SJCRH30 (cell line): ENCODE results near the gene ANKLE1. TPM values are rescaled to one million over a fixed set of nuclear protein-coding genes. Genes with fewer than 3 reads are reported as not detected.

Experiments used
- DNase-seq, 2 experiments: peaks; one replicate each; pipeline ENCODE4 v3.0.0-alpha.2; 2015 to 2020
- H3K27ac ChIP-seq: fragments of 250-450 bp; sonication (Bioruptor Pico); 2 replicates; pipeline ENCODE4 v1.5.1; 2020; ENCODE audit warnings: mild to moderate bottlenecking, moderate library complexity
- H3K27me3 ChIP-seq: fragments of 250-450 bp; sonication (Bioruptor Pico); 2 replicates; pipeline ENCODE4 v1.5.1; 2020; ENCODE audit warnings: mild to moderate bottlenecking, moderate library complexity
- H3K36me3 ChIP-seq: fragments of 250-450 bp; sonication (Bioruptor Pico); 2 replicates; pipeline ENCODE4 v1.5.1; 2020; ENCODE audit warnings: mild to moderate bottlenecking, moderate library complexity
- H3K4me1 ChIP-seq: fragments of 250-450 bp; sonication (Bioruptor Pico); 2 replicates; pipeline ENCODE4 v1.5.1; 2020; ENCODE audit warnings: mild to moderate bottlenecking, moderate library complexity
- H3K4me3 ChIP-seq: fragments of 250-450 bp; sonication (Bioruptor Pico); 2 replicates; pipeline ENCODE4 v1.5.1; 2020; ENCODE audit warnings: mild to moderate bottlenecking, moderate library complexity
- H3K9me3 ChIP-seq: fragments of 250-450 bp; sonication (Bioruptor Pico); replicated peaks from 2 replicates; pipeline ENCODE4 v1.5.1; 2020; ENCODE audit warnings: mild to moderate bottlenecking, moderate library complexity
- total RNA-seq: library from RNA; depleted of rRNA; stranded (reverse); fragments of >200 nt; shearing (Covaris generic); gene quantifications from 2 replicates; pipeline ENCODE4 v1.2.3, GENCODE V29; 2014

Gene ANKLE1
- total RNA-seq, 1 experiment from 2014 or later = 0.49 TPM

DNA sequence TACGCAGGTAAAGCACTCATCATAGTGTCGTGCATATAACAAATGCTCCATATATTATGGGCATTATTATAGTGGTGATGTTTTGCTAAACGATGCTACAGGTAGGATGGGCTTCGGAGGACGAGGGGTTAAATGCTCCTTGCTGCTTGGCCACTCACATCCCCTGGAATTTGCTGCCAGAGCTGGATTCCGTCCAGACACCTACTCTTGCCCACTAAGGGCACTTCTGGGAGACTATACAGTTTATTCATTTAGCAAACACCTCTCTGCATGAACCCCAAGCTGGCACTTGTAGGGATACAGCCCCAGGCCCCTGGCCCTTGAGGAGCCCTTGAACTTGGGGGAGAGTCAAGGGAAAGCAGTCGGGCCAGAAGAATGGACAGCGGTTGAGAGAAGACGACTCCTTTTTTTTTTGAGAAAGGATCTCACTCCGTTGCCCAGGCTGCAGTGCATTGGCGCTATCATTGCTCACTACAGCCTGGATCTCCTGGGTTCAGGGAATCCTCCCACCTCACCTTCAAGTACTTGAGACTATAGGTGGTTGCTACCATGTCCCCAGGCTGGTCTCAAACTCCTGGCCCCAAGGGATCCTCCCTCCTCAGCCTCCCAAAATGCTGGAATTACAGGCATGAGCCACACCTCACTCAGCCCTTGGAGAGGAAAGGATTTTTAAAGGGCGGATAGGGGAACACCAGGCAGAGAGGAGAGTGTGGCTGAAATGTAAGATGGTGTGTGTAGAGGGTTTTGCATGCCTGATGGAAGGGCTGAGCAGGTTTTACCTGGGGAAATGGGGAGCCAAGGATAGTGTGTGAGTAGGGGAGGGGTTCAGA is 22.9 kb downstream of the ANKLE1 start:
- H3K9me3 ChIP-seq = no peaks in the 10 kb centered on the region
- no peaks in the 10 kb centered on the region for H3K36me3 ChIP-seq
- H3K4me3 ChIP-seq = no peak overlapping the region
- no peak overlapping the region for H3K27ac ChIP-seq
- peaks cover 13% of the 10 kb centered on the region; the same call in 1 of the 2 replicates for H3K4me1 ChIP-seq
- no peak for DNase-seq
- no peaks in the 10 kb centered on the region for H3K27me3 ChIP-seq

DNA sequence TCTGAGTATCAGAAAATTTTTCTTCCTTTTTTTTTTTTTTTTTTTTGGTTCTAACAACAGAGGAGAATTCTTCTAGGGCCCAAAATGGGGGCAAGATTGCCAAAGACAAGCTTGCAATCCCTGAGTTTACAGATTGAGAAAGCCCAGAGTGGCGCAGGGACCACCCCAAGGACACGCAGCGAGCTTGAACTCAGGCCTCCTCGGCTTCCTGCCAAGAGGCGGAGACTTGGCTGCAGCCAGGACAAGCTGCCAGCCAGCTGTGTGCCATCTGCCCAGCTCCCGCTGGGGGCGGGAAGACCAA is 23.5 kb downstream of the ANKLE1 start:
- Histone ChIP-seq H3K36me3 (no peaks in the 10 kb centered on the region), H3K4me1 (peaks cover 13% of the 10 kb centered on the region; the same call in 1 of the 2 replicates), H3K27ac (no peak overlapping the region), H3K9me3 (no peaks in the 10 kb centered on the region), H3K27me3 (no peaks in the 10 kb centered on the region), H3K4me3 (no peak overlapping the region)
- DNase-seq = no peak

DNA sequence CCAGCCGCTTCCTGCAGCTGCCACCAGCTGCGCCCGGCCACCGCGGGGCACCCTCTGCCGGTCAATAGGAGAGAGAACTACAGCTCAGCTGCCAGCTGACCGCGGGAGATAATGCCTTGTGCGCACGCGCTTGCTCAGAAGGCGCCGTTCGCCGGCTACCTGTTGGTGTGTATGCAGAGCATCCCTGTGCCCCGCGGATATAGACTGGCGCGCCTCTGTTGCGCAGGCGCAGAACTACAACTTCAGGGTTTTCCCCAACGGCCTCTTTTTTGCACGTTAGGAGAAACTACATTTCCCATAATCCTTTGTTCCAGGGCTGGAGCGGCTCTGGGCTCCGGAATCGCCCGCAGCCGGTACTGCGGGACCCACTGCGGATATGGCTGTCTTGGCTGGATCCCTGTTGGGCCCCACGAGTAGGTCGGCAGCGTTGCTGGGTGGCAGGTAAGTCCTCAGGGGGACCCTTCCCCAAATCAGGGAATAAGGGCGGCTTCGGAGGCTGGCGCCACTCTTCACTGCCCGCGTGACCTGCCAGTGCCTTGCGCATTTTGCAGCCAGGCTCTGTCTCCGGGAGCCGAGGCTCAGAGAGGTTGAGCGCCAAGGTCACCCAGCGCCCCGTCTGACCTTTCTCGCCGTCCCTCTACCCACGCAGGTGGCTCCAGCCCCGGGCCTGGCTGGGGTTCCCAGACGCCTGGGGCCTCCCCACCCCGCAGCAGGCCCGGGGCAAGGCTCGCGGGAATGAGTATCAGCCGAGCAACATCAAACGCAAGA is 24.0 kb downstream of the ANKLE1 start, which contains the start of gene MRPL34:
MRPL34 (plus strand) TSS at position 356 of the 768 bp plus-strand sequence; CDS start at position 377, 21 bp downstream.
- Histone ChIP-seq H3K4me3 (peak within 1 kb of the TSS; percentile 76), H3K9me3 (no peaks in the 10 kb centered on the region), H3K27me3 (no peaks in the 10 kb centered on the region), H3K27ac (peak within 1 kb of the TSS; percentile 64), H3K4me1 (peaks cover 15% of the 10 kb centered on the region; the same call in 1 of the 2 replicates), H3K36me3 (no peaks in the 10 kb centered on the region)
- peak; percentile 100 for DNase-seq

DNA sequence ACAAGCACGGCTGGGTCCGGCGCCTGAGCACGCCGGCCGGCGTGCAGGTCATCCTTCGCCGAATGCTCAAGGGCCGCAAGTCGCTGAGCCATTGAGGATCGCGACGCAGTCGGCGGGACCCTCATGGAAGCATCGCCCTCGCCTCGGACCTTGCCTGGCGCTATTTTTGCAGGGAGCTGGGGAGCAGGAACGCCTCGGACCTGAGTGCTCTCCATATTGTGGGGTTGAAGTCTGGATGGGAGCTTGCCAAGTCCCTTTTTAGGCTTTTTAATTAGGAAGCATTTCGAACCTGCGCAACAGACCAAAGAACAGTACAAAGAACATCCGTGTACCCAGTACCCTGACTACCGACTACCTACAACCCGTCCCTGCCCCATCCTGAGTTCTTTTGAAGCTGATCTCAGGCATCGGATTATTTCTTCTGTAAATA is 24.6 kb downstream of the ANKLE1 start:
- peak overlapping the region; percentile 64 for H3K27ac ChIP-seq
- H3K9me3 ChIP-seq = no peaks in the 10 kb centered on the region
- no peaks in the 10 kb centered on the region for H3K27me3 ChIP-seq
- H3K4me3 ChIP-seq = peak overlapping the region; percentile 76
- no peak for DNase-seq
- no peaks in the 10 kb centered on the region for H3K36me3 ChIP-seq
- H3K4me1 ChIP-seq = peaks cover 15% of the 10 kb centered on the region; the same call in 1 of the 2 replicates

DNA sequence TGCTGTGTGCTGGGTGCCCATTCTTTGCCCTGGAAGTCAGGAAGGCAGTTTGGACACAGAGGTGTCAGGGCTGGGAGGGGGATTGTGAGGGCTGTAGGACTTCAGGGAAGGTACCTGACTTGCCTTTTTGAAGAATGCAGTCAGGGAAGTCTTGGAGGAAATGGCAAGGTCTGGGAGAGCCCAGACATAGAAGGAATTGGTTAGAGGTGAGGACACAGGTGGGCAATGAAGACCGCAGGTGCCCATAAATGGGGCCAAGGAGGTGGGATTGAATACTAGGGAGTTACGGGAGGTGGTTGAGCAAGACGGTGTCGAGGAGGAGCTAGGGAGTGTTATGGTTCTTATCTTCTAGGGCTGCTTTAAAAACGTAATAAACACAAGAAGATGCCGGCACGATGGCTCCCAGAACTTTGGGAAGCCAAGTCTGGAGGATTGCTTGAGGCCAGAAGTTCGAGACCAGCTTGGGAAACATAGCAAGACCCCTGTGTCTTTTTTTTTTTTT is 26.2 kb downstream of the ANKLE1 start:
- H3K36me3 ChIP-seq = no peaks in the 10 kb centered on the region; the same call in 1 of the 2 replicates
- no peak overlapping the region for H3K4me3 ChIP-seq
- DNase-seq = no peak
- H3K27me3 ChIP-seq = no peaks in the 10 kb centered on the region
- no peak overlapping the region for H3K27ac ChIP-seq
- peaks cover 12% of the 10 kb centered on the region; the same call in 1 of the 2 replicates for H3K4me1 ChIP-seq
- H3K9me3 ChIP-seq = no peaks in the 10 kb centered on the region

DNA sequence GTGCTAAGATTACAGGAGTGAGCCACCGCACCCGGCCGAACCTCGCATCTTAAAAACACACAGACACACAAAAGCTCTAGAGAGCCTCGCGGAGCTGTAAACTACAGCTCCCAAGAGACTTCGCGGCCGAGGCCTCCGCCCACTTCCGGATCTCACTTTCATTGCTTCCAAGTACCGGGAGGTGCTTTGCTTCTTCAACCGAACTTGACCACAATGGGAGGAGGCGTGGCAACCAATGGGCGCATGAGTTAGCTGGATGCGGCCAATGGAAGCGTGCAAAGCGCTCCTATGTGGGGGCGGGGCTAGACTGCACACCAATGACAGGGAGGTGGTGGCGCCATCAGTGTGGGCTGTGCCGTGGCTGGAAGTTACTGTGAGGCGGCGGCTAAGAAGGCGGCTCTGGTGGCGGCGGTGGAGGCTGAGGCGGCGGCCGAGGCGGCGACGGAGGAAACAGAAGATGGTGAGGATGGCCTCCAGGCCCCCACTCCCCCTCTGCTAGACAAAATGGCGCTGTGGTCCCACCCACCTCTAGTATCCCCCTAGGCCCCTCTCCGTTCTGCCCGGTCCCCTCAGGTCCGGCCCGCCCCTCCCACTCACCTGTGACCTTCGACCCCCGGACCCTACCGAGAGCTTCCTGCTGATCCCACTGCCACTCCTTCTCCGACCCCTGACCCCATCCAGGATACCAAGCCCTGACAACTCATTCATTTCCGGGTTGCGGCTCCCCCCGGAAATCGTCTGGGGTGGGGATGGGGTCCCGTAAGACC is 27.7 kb downstream of the ANKLE1 start, which contains the start of gene DDA1:
DDA1 (plus strand) TSS at position 366 of the 767 bp plus-strand sequence; CDS start at position 458, 92 bp downstream.
- DNase-seq = peak; percentile 100
- Histone ChIP-seq H3K4me1 (peaks cover 4% of the 10 kb centered on the region; the same call in 1 of the 2 replicates), H3K36me3 (peaks cover 8% of the 10 kb centered on the region), H3K27me3 (no peaks in the 10 kb centered on the region), H3K27ac (peak within 1 kb of the TSS; percentile 14; the same call in 1 of the 2 replicates), H3K9me3 (no peaks in the 10 kb centered on the region), H3K4me3 (peak within 1 kb of the TSS; percentile 77)

GRCh38 chr19:17309965-17310461 is 28.3 kb downstream of the ANKLE1 start:
- Histone ChIP-seq H3K4me3 (peak overlapping the region; percentile 77), H3K27me3 (no peaks in the 10 kb centered on the region), H3K27ac (peak overlapping the region; percentile 14; the same call in 1 of the 2 replicates), H3K36me3 (peaks cover 12% of the 10 kb centered on the region), H3K9me3 (no peaks in the 10 kb centered on the region), H3K4me1 (peaks cover 2% of the 10 kb centered on the region; the same call in 1 of the 2 replicates)
- no peak for DNase-seq

DNA sequence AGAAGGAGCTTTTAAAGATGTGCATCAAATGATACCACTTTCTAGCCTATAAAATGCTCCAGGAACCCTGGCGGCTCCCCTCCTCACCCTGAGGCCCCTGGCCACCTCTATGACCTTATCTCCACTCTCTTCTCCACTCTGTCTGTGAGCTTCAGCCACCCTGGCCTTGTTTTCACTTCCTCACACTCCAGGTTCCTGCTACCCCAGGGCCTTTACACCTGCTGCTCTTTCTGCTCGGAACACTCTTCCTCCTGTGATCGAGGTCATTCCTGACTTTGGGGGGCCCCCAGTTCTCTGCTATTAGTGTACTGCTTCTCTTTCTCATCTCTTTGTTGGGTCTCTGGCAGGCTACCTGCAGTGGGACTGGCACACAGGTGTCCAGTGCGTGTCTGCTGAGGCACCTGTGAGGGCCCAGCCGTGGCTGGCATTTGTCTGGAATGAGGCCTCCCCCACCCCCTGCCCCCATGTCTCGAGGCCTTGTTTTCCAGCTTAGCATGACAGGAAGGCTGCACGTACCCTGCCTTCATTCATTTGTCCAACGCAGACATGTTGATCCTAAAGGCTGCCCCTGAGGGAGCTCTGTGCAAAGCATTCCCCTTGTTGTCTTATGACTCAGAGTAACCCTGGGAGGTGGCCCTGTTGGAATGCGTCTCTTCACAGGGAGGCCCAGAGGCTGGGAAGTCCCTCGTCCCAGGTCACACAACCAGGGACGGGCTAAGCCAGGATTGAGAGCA is 29.9 kb downstream of the ANKLE1 start:
- Histone ChIP-seq H3K9me3 (no peaks in the 10 kb centered on the region), H3K4me1 (peaks cover 2% of the 10 kb centered on the region; the same call in 1 of the 2 replicates), H3K36me3 (peaks cover 24% of the 10 kb centered on the region), H3K27ac (no peak overlapping the region), H3K27me3 (no peaks in the 10 kb centered on the region), H3K4me3 (no peak overlapping the region)
- DNase-seq = no peak

DNA sequence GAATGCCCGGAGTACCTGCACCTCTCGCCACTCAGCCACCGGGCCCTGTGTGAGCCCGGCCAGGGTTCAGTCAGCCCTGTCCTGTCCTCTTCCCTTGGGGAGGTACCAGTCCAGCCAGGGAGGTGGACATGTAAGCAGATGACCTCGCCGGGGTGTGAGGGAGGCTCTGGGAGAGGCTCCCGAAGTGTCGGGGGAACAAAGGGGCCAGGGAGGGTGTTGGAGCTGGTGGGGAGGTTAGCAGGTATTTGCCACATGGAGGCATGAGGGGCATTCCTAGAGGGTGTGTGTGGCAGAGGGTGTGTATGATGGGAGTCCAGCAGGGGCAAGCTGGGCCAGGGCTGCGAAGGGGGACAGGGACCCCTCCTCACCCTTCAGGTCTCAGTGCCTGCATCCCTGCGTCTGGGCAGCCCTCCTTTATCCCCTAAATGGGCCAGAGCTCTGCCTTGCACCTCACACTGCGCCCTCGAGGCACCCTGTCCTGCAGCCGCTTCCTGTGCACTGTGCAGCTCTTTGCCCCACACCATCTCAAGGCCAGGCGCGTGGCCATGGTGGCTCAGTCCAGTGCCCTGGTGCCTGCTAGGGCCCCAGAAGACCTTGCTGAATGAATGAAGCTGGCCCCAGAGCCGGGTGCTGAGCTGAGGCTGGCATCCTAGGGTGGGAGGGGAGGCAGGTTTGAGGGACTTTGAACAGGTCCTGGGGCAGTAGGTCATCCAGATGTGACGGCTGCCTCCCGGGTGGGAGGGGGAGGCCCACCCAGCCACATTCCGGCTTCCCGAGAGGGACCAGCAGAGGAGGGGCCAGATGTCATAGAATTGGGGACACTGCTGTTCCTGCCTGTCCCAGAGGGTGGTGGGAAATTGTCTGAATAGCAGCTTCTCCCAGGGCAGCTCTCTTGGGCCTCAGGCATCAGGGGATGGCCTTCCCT is 30.8 kb downstream of the ANKLE1 start:
- Histone ChIP-seq H3K27ac (no peak overlapping the region), H3K4me3 (no peak overlapping the region), H3K27me3 (no peaks in the 10 kb centered on the region), H3K36me3 (peaks cover 24% of the 10 kb centered on the region), H3K4me1 (peaks cover 2% of the 10 kb centered on the region; the same call in 1 of the 2 replicates), H3K9me3 (no peaks in the 10 kb centered on the region)
- DNase-seq = no peak

GRCh38 chr19:17314007-17314593 is 32.4 kb downstream of the ANKLE1 start:
- H3K9me3 ChIP-seq = no peaks in the 10 kb centered on the region
- peaks cover 2% of the 10 kb centered on the region; the same call in 1 of the 2 replicates for H3K4me1 ChIP-seq
- no peak for DNase-seq
- H3K36me3 ChIP-seq = peaks cover 27% of the 10 kb centered on the region
- no peak overlapping the region for H3K27ac ChIP-seq
- H3K4me3 ChIP-seq = no peak overlapping the region
- H3K27me3 ChIP-seq = no peaks in the 10 kb centered on the region

DNA sequence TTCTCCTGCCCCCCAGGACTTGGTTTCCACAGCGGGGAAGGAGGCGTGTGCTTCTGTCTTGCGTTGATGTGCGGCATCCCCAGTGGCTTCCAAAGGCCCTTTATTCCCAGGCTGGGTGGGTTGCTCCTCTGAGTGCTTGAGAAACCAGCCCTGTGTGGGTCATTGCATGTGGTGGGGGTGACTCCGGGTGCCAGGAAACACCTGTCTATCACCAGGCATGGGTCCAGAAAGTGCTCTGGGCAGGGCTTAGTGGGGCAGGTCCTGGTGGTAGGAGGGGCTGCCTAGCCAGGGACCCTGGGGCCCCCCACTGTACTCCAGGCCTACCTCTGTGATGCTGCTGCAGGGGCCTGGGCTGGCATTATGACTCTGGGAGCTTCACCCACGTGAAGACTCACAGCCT is 37.3 kb downstream of the ANKLE1 start:
- no peak for DNase-seq
- Histone ChIP-seq H3K36me3 (peaks cover 43% of the 10 kb centered on the region), H3K9me3 (no peaks in the 10 kb centered on the region), H3K27ac (no peak overlapping the region), H3K4me1 (peaks cover 10% of the 10 kb centered on the region), H3K27me3 (no peaks in the 10 kb centered on the region), H3K4me3 (no peak overlapping the region)

GRCh38 chr19:17319473-17320238 is 38.0 kb downstream of the ANKLE1 start:
- Histone ChIP-seq H3K27ac (no peak overlapping the region), H3K4me3 (no peak overlapping the region), H3K4me1 (peaks cover 10% of the 10 kb centered on the region), H3K36me3 (peaks cover 38% of the 10 kb centered on the region), H3K27me3 (no peaks in the 10 kb centered on the region), H3K9me3 (no peaks in the 10 kb centered on the region)
- no peak for DNase-seq
